Glutamatergic neuron (in vitro differentiated cells): ENCODE measurements around the gene PEX10. TPM values are rescaled to one million over a fixed set of nuclear protein-coding genes. Genes with fewer than 3 reads are reported as not detected.

Source experiments
- DNase-seq: peaks from one replicate; pipeline ENCODE4 v3.0.0; 2022
- H3K27ac Mint-ChIP-seq: one replicate; pipeline ENCODE4 v1.8.0; 2020; ENCODE audit warnings: mild to moderate bottlenecking, mixed read lengths, inconsistent platforms; ENCODE audit not compliant: unreplicated experiment
- H3K27me3 Mint-ChIP-seq: one replicate; pipeline ENCODE4 v1.8.0; 2020; ENCODE audit warnings: mild to moderate bottlenecking, moderate library complexity, mixed read lengths, inconsistent platforms; ENCODE audit not compliant: unreplicated experiment
- H3K36me3 Mint-ChIP-seq: one replicate; pipeline ENCODE4 v1.8.0; 2020; ENCODE audit warnings: mild to moderate bottlenecking, mixed read lengths, inconsistent platforms; ENCODE audit not compliant: unreplicated experiment
- H3K4me1 Mint-ChIP-seq: one replicate; pipeline ENCODE4 v1.8.0; 2020; ENCODE audit warnings: mild to moderate bottlenecking, low read depth, mixed read lengths, inconsistent platforms; ENCODE audit not compliant: unreplicated experiment
- H3K4me3 Mint-ChIP-seq: one replicate; pipeline ENCODE4 v1.8.0; 2020; ENCODE audit warnings: mild to moderate bottlenecking, mixed read lengths, inconsistent platforms; ENCODE audit not compliant: unreplicated experiment
- H3K9me3 Mint-ChIP-seq: one replicate; pipeline ENCODE4 v1.8.0; 2020; ENCODE audit warnings: mild to moderate bottlenecking, moderate library complexity, mixed read lengths, inconsistent platforms; ENCODE audit not compliant: unreplicated experiment
- CTCF ChIP-seq: fragments of 200-600 bp; sonication (generic); IDR thresholded peaks from one replicate; pipeline ENCODE4 v1.5.0; 2021; ENCODE audit not compliant: partially characterized antibody, unreplicated experiment
- total RNA-seq: library from RNA; stranded (reverse); fragmentation: NEBNext Ultra II Directional; extraction: Animal tissue kit (Norgen Biotek cat#: 25700); gene quantifications from one replicate; pipeline ENCODE4 v1.2.1, GENCODE V29; 2021; ENCODE audit not compliant: unreplicated experiment

Gene PEX10
- total RNA-seq, 1 donor from 2014 or later = 14.0 TPM

- no peak for TF ChIP-seq CTCF
- H3K36me3 Mint-ChIP-seq = peaks cover 5% of the 10 kb centered on the region
- DNase-seq = no peak
- H3K4me1 Mint-ChIP-seq = peaks cover 32% of the 10 kb centered on the region
- H3K4me3 Mint-ChIP-seq = peak overlapping the region; percentile 46
- H3K27ac Mint-ChIP-seq = no peak overlapping the region
- peaks cover 9% of the 10 kb centered on the region for H3K9me3 Mint-ChIP-seq
- peaks cover 7% of the 10 kb centered on the region for H3K27me3 Mint-ChIP-seq
Observed at GRCh38 chr1:2388004-2388913, 24.1 kb downstream of the PEX10 start.

- Mint-ChIP-seq H3K27me3 (peaks cover 4% of the 10 kb centered on the region), H3K4me3 (no peak overlapping the region), H3K36me3 (peaks cover 5% of the 10 kb centered on the region), H3K4me1 (peaks cover 24% of the 10 kb centered on the region), H3K27ac (peak overlapping the region; percentile 65), H3K9me3 (peaks cover 5% of the 10 kb centered on the region)
- no peak for TF ChIP-seq CTCF
- peak; percentile 9 for DNase-seq
Observed at GRCh38 chr1:2386636-2387611, 25.4 kb downstream of the PEX10 start.

GRCh38 chr1:2385606-2386280 lies 26.6 kb downstream of the PEX10 start:
- H3K4me1 Mint-ChIP-seq = peaks cover 24% of the 10 kb centered on the region
- peak; percentile 16 for DNase-seq
- H3K36me3 Mint-ChIP-seq = peaks cover 5% of the 10 kb centered on the region
- peaks cover 5% of the 10 kb centered on the region for H3K9me3 Mint-ChIP-seq
- H3K27ac Mint-ChIP-seq = peak overlapping the region; percentile 65
- no peak for TF ChIP-seq CTCF
- H3K4me3 Mint-ChIP-seq = peak overlapping the region; percentile 66
- peaks cover 4% of the 10 kb centered on the region for H3K27me3 Mint-ChIP-seq

- H3K4me1 Mint-ChIP-seq = peaks cover 24% of the 10 kb centered on the region
Observed at GRCh38 chr1:2384941-2385481, 27.4 kb downstream of the PEX10 start.

More at GRCh38 chr1:2384941-2385481, 27.4 kb downstream of the PEX10 start:
- peaks cover 5% of the 10 kb centered on the region for H3K36me3 Mint-ChIP-seq
- peak overlapping the region; percentile 65 for H3K27ac Mint-ChIP-seq
- H3K9me3 Mint-ChIP-seq = peaks cover 5% of the 10 kb centered on the region
- DNase-seq = peak; percentile 69
- no peak for TF ChIP-seq CTCF
- peak overlapping the region; percentile 66 for H3K4me3 Mint-ChIP-seq
- peaks cover 3% of the 10 kb centered on the region for H3K27me3 Mint-ChIP-seq
